GM18909 (cell line): Measurements from ENCODE around the gene RERE.

ENCODE experiments used
- ATAC-seq: cut with Tn5 transposase; IDR thresholded peaks from one replicate; pipeline ENCODE4 v1.9.1; 2021; ENCODE audit warnings: mild to moderate bottlenecking; ENCODE audit not compliant: unreplicated experiment, poor library complexity

RERE gene

DNA sequence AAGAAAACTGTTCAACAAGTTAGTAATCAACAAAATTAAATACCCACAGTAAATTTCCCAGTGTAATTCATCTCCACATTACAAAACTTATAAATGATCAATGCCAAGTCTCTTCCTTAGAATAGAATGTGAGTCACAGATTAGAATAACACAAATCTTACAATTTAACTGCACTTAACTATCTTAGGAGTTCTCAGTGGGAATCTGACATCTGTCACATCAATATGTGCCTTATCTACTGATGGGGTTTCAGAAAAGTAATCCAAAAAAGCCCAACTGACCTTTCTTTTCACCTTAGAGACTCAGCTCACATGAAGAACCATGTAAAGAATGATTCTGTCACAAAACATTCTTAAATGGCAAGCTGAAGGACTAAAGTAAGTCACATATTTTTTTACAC lies 141.4 kb downstream of the RERE start:
- ATAC-seq, result no peak

DNA sequence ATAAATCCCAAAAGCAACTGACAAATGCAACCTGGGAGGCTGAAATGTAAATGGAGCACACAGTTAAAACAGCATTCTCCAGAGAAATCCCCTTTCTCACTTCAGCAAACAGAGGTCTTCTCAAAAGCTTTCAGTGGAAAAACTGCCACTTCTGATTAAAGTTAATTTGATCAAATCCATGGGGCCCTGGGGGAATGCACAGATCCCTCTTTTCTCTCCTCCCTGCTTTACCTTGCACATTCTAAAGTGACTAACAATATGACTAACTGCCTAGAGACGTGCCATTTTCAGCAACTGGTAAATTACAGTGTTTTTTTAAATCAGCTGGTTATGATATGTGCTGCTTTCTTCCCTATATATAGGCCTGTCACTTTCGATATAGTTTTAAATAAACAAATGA lies 142.5 kb downstream of the RERE start:
- no peak for ATAC-seq

GRCh38 chr1:8674481-8674880 lies 143.0 kb downstream of the RERE start:
- no peak for ATAC-seq

GRCh38 chr1:8671306-8671917 lies 146.0 kb downstream of the RERE start:
- ATAC-seq, result no peak

GRCh38 chr1:8670371-8670818 lies 147.0 kb downstream of the RERE start:
- ATAC-seq, result no peak

DNA sequence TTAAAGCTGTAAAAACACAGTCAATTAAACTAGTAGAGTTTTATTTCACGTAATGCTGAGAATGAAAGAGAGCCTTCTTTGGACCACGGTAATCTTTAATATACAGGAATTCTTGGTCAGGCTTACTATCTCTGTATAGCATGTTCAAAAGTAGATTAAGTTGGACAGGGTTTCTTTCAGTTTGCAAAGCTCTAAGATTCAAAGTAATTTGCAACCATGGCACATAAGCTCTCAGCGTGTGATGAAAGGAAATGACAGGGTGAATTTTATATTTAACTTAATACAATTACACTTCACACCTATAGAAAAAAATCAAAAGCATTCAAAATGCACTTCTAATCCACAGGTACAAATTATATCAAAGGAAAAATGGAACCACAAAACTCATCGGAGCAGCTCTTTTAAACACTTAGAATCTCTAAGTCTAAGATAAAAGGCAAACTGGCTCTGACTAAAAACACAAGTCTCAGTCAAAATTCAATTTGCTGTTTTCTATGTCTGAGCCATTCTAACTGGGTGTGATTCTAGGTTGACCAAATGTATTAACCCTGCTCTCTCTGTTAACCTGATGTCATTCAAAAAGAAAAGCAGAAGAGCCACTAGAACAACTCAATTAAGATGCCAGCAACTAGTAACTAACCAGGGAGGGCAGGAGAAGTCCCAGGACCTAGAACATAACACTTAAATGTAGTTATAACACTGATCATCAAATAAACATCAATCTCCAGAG lies 147.7 kb downstream of the RERE start:
- no peak for ATAC-seq

DNA sequence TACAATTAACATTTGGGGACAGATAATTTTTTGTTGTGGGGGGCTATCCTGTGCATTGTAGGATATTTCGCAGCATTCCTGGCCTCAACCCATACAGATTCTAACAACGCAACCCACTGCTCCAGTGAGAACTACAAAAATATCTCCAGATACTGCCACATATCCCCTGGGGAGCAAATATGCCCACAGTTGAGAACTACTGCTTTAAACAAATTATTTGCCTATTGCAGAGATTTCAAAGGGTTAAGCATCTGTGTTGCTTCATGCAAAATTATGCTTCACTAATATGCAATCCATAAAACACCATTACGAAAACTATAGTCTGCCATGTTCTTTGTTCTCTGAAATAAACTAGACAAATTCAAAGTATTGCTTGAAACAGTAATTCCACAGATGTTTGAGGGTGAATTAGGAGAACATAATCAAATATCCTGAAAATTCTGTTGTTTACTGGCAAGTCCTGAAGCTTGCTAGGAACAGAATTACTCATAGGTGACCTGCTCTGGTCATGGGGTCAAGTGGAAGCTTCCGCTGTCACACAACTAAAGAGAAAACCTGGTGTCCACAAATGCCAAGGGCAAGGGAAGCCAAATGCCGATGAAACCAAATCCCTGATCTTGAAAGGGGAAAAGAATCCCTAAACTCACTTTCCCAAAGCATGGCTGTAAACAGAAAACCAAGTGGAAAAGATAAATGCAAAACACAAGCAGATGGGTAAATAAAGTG lies 149.4 kb downstream of the RERE start:
- no peak for ATAC-seq

DNA sequence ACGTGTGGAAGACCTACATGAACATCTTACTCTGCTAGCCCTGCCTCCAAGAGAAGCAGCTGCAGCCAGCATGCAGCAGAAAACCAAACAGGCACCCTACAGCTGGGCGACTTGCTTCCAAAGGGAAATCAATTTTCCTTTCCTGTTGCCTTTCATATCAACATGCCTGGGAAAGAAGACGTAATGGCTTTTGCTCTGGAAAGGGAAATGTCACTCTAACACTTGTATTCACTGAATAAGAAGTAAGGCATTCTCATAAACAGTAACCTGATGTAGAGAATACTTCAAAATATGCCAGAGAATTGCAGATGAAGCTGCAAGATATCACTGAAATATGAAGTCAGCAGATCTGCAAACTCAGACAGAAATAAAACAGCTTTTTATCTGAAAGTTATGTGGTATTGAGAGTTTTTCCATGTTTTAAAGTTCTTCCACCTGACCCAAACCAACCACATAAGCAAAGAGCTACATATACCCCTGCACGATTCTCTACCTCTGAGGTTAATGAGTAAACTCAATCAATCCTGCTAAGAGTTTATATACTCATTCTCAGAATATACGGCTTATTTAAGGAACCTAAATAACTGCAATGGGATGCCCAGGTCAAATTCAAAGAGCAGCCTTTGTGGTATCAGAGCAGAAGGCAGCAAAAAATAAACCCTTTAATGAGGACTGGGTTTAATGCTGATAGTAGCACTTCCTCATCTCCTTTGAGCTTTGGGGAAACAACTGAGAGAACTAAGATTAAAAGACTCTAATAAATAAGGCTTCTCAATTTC lies 150.9 kb downstream of the RERE start:
- ATAC-seq, result no peak

DNA sequence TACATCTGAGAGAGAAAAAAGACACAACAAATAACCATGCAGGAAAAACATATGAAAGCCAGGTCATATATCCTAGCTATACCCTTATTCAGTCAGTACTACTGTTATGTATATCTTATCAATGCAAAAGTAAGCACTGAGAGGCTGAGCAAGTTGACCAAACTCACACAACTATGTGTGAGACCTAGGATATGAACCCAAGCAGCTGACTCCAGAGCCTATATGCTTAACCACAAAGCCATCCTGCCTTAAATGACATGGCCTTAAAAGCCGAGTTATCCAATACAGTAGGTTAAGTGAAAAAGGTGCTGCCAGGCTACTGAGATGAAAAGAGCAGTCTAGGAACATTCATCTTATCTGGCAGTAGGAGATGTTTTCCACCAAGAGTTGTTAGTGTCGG lies 151.6 kb downstream of the RERE start:
- ATAC-seq, result no peak

DNA sequence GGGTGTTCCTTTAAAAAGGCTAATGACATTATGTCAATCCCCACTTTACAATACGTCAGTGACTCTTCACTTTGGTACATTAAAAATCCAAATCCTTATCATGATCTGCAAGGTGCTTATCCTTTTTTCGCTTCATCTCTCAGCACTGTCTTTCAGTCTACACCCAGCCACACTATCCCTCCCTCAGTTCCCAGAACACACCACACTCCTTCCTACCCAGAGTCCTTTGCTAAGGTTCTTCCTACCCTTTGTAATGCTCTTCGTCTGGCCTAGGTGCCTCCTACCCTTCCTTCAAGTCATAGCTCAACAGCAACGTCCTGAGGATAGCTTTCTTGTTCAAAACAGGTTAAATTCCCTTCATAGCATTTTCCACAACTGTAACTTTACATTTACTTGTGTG lies 152.6 kb downstream of the RERE start:
- ATAC-seq, result no peak

GRCh38 chr1:8663915-8664329 lies 153.5 kb downstream of the RERE start:
- ATAC-seq, result no peak

- ATAC-seq, result no peak
Observed at GRCh38 chr1:8663090-8663802, 154.2 kb downstream of the RERE start.

GRCh38 chr1:8662380-8663072 lies 154.9 kb downstream of the RERE start:
- ATAC-seq, result no peak

- ATAC-seq, result no peak
Observed at GRCh38 chr1:8661185-8662110, 156.0 kb downstream of the RERE start.

GRCh38 chr1:8660411-8660828 lies 157.0 kb downstream of the RERE start:
- no peak for ATAC-seq

DNA sequence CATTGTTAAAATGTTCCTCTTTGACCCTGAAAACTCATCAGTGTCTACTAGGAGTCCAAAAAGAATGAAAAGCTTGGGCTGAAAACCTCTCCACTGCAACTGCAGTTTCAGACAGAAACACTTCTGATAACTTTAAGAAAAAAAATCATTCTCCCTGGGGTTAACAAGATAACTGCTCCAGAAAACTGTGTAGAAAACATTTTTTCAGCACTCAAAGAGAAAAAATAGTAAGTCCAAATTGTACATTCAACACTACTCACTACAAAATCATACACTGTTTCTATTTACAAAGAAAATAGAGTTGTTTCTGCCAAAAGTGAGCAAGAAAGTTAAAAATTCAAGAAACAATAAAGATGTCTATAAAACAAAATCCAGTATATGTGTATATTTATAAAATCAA lies 157.8 kb downstream of the RERE start:
- no peak for ATAC-seq

DNA sequence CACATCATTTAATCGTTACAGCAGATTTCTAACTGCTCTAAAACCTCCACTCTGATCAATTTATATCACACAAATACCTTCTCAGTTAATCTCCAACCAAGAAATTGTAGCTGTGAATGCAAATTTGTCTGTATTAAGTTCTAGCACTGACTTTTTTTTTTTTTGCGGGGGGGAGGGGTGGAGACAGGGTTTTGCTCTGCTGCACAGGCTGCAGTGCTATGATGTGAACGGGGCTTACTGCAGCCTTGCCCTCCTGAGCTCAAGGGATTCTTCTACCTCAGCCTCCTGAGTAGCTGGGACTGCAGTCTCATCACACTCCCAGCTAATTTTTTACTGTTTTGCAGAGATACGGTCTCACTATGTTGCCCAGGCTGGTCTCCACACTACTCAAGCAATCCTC lies 163.6 kb downstream of the RERE start:
- no peak for ATAC-seq

DNA sequence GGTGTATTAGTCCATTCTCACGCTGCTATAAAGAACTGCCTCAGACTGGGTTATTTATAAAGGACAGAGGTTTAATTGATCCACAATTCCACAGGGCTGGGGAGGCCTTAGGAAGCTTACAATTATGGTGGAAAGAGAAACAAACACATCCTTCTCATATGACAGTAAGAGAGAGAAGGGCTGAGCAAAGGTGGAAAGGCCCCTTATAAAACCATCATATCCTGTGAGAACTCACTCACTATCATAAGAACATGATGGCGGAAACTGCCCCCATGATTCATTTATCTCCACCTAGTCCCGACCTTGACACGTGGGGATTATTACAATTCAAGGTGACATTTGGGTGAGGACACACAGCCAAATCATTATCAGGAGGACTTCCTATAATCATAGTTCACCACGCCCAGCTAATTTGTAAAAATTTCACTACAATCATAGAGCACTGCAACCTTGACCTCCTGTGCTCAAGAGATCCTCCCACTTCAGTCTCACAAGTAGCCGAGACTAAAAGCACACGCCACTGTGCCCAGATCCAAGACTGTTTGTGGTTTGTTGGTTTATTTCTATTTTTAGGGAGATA lies 164.9 kb downstream of the RERE start:
- ATAC-seq, result no peak
